Esophagus squamous epithelium (tissue), 4 donors: Measurements from ENCODE around the gene COX7A2.

ENCODE experiments used
- POLR2A ChIP-seq, 4 donors: fragments of 450-650 bp; IDR thresholded peaks; one replicate each; pipeline ENCODE4 v1.6.1; 2017; ENCODE audit warnings: antibody characterized with exemption in 4 of 4, mild to moderate bottlenecking in 4 of 4, moderate library complexity in 3 of 4
- TF ChIP-seq, protein P1 (sequence below), 6 experiments: fragments of 450-650 bp in 4 of 6; fragments of 200-600 bp in 2 of 6; sonication (generic) in 2 of 6; IDR thresholded peaks; one replicate each; pipeline ENCODE4 v1.5.1; 2016 to 2019; ENCODE audit warnings: antibody characterized with exemption in 6 of 6, mild to moderate bottlenecking in 4 of 6, moderate library complexity in 4 of 6

- TF ChIP-seq, protein P1, sequence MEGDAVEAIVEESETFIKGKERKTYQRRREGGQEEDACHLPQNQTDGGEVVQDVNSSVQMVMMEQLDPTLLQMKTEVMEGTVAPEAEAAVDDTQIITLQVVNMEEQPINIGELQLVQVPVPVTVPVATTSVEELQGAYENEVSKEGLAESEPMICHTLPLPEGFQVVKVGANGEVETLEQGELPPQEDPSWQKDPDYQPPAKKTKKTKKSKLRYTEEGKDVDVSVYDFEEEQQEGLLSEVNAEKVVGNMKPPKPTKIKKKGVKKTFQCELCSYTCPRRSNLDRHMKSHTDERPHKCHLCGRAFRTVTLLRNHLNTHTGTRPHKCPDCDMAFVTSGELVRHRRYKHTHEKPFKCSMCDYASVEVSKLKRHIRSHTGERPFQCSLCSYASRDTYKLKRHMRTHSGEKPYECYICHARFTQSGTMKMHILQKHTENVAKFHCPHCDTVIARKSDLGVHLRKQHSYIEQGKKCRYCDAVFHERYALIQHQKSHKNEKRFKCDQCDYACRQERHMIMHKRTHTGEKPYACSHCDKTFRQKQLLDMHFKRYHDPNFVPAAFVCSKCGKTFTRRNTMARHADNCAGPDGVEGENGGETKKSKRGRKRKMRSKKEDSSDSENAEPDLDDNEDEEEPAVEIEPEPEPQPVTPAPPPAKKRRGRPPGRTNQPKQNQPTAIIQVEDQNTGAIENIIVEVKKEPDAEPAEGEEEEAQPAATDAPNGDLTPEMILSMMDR (IDR thresholded peaks at IDR 0.05) = no peak
- TF ChIP-seq POLR2A (IDR thresholded peaks at IDR 0.05) = no peak
Observed at GRCh38 chr6:75203721-75204120, 39.9 kb downstream of the COX7A2 start.
